Mesothelial cell of epicardium (in vitro differentiated cells): ENCODE results near the gene AKTIP. TPM values are rescaled to one million over a fixed set of nuclear protein-coding genes. Genes with fewer than 3 reads are reported as not detected.
A peak's percentile ranks its signal among the peaks of the same experiment; 100 is the strongest.

Experiments
- DNase-seq, 2 experiments: peaks; one replicate each; pipeline ENCODE4 v3.0.0; 2021; ENCODE audit warnings: low spot score in 2 of 2; ENCODE audit not compliant: unreplicated experiment in 2 of 2
- H3K27ac Mint-ChIP-seq: 2 replicates; pipeline ENCODE4 v1.8.0; 2021; ENCODE audit warnings: mixed read lengths
- H3K27me3 Mint-ChIP-seq: 2 replicates; pipeline ENCODE4 v1.8.0; 2021; ENCODE audit warnings: low read depth, mixed read lengths
- H3K36me3 Mint-ChIP-seq: 2 replicates; pipeline ENCODE4 v1.8.0; 2021; ENCODE audit warnings: mixed read lengths
- H3K4me1 Mint-ChIP-seq: 2 replicates; pipeline ENCODE4 v1.8.0; 2021; ENCODE audit warnings: mixed read lengths
- H3K4me3 Mint-ChIP-seq: 2 replicates; pipeline ENCODE4 v1.8.0; 2021; ENCODE audit warnings: mild to moderate bottlenecking, moderate library complexity, mixed read lengths
- H3K9me3 Mint-ChIP-seq: 2 replicates; pipeline ENCODE4 v1.8.0; 2021; ENCODE audit warnings: mixed read lengths
- total RNA-seq: library from RNA; stranded (reverse); gene quantifications from 3 replicates; pipeline ENCODE4 v1.2.1, GENCODE V29; 2021
- TF ChIP-seq, protein P1 (sequence below): fragments of 200-600 bp; sonication (generic); IDR thresholded peaks from one replicate; pipeline ENCODE4 v1.5.0; 2021; ENCODE audit warnings: antibody characterized with exemption; ENCODE audit not compliant: unreplicated experiment

The AKTIP gene
- total RNA-seq, 1 donor from 2014 or later = 41.1 TPM

GRCh38 chr16:53465606-53466280, 37.3 kb downstream of the AKTIP start:
- H3K27ac Mint-ChIP-seq = peak overlapping the region; percentile 47
- H3K4me1 Mint-ChIP-seq = peaks cover 6% of the 10 kb centered on the region
- H3K36me3 Mint-ChIP-seq = peaks cover 25% of the 10 kb centered on the region
- no peak for DNase-seq
- TF ChIP-seq, protein P1, sequence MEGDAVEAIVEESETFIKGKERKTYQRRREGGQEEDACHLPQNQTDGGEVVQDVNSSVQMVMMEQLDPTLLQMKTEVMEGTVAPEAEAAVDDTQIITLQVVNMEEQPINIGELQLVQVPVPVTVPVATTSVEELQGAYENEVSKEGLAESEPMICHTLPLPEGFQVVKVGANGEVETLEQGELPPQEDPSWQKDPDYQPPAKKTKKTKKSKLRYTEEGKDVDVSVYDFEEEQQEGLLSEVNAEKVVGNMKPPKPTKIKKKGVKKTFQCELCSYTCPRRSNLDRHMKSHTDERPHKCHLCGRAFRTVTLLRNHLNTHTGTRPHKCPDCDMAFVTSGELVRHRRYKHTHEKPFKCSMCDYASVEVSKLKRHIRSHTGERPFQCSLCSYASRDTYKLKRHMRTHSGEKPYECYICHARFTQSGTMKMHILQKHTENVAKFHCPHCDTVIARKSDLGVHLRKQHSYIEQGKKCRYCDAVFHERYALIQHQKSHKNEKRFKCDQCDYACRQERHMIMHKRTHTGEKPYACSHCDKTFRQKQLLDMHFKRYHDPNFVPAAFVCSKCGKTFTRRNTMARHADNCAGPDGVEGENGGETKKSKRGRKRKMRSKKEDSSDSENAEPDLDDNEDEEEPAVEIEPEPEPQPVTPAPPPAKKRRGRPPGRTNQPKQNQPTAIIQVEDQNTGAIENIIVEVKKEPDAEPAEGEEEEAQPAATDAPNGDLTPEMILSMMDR = no peak
- H3K4me3 Mint-ChIP-seq = no peak overlapping the region
- H3K9me3 Mint-ChIP-seq = no peaks in the 10 kb centered on the region
- no peaks in the 10 kb centered on the region for H3K27me3 Mint-ChIP-seq

GRCh38 chr16:53458635-53459034, 44.4 kb downstream of the AKTIP start:
- Mint-ChIP-seq H3K36me3 (peaks cover 36% of the 10 kb centered on the region), H3K27ac (peak overlapping the region; percentile 53), H3K9me3 (no peaks in the 10 kb centered on the region), H3K4me3 (no peak overlapping the region), H3K4me1 (peaks cover 19% of the 10 kb centered on the region), H3K27me3 (no peaks in the 10 kb centered on the region)
- no peak for DNase-seq
- TF ChIP-seq, protein P1 = no peak

GRCh38 chr16:53457670-53458069, 45.3 kb downstream of the AKTIP start:
- TF ChIP-seq, protein P1 = no peak
- DNase-seq = no peak
- Mint-ChIP-seq H3K27me3 (no peaks in the 10 kb centered on the region), H3K27ac (no peak overlapping the region), H3K4me1 (peaks cover 19% of the 10 kb centered on the region), H3K36me3 (peaks cover 36% of the 10 kb centered on the region), H3K9me3 (no peaks in the 10 kb centered on the region), H3K4me3 (no peak overlapping the region)

GRCh38 chr16:53456625-53457024, 46.4 kb downstream of the AKTIP start:
- DNase-seq = no peak
- Mint-ChIP-seq H3K4me3 (no peak overlapping the region), H3K9me3 (no peaks in the 10 kb centered on the region), H3K27ac (no peak overlapping the region), H3K4me1 (peaks cover 19% of the 10 kb centered on the region), H3K27me3 (no peaks in the 10 kb centered on the region), H3K36me3 (peaks cover 37% of the 10 kb centered on the region)
- TF ChIP-seq, protein P1 = no peak

DNA sequence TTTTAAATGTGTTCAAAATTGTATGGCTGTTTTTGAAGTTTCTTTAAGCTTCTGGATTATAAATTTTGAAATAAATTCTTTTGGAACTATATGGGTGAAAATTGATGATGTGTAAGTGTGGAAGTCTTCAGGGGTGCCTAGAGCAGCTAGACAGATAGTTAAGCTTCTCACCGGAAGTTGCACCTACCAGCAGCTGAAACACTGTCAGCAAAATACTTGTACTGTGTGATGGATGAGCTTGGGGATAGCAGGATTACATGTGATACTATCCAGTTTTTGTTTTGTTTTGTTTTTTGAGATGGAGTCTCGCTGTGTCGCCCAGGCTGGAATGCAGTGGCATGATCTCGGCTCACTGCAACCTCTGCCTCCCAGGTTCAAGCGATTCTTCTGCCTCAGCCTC, 49.1 kb downstream of the AKTIP start:
- no peaks in the 10 kb centered on the region for H3K27me3 Mint-ChIP-seq
- DNase-seq = no peak
- H3K4me1 Mint-ChIP-seq = peaks cover 17% of the 10 kb centered on the region

More for the DNA sequence above, 49.1 kb downstream of the AKTIP start:
- Mint-ChIP-seq H3K4me3 (no peak overlapping the region), H3K36me3 (peaks cover 27% of the 10 kb centered on the region), H3K9me3 (no peaks in the 10 kb centered on the region), H3K27ac (no peak overlapping the region)
- TF ChIP-seq, protein P1 = no peak
